ENCODE measurements around the gene AKT1. TPM values are rescaled to one million over a fixed set of nuclear protein-coding genes. Genes with fewer than 3 reads are reported as not detected.
A peak's percentile ranks its signal among the peaks of the same experiment; 100 is the strongest.

AKT1 gene
- total and polyA plus RNA-seq, 12 donors: 66.4 to 300 (median 195) TPM

- no peak for TF ChIP-seq CTCF (IDR thresholded peaks at IDR 0.05)
- no peak for TF ChIP-seq POLR2A (IDR thresholded peaks at IDR 0.05)
- no peaks in the 10 kb centered on the region for H3K9me3 ChIP-seq (replicated peaks in 1 of 3)
- WGBS, 4 donors: 54 to 69% (median 64%) methylated on average over 4 to 7 of the region's 7 CpGs
- no peaks in the 10 kb centered on the region for H3K27me3 ChIP-seq
- intact Hi-C loops (cut with DNase I): no loop called here
- H3K36me3 ChIP-seq (replicated peaks in 1 of 2): peaks cover 0 to 21% of the 10 kb centered on the region in 2 donors
- no peak for DNase-seq
- peaks cover 36 to 74% of the 10 kb centered on the region in 2 donors for H3K4me1 ChIP-seq (replicated peaks in 1 of 2)
- H3K27ac ChIP-seq: peak overlapping the region in 3 of 5 donors; percentile 4 to 97 (median 92)
- no peak overlapping the region for H3K4me3 ChIP-seq
These were observed 7.8 kb downstream of the AKT1 start for GRCh38 chr14:104787736-104788135.

- Histone ChIP-seq H3K27me3 (no peaks in the 10 kb centered on the region), H3K36me3 (replicated peaks in 1 of 2) (peaks cover 0 to 20% of the 10 kb centered on the region in 2 donors), H3K4me3 (no peak overlapping the region), H3K4me1 (replicated peaks in 1 of 2) (peaks cover 29 to 66% of the 10 kb centered on the region in 2 donors), H3K9me3 (replicated peaks in 1 of 3) (no peaks in the 10 kb centered on the region), H3K27ac (peak overlapping the region in 3 of 5 donors; percentile 2 to 97 (median 92))
- intact Hi-C loops (cut with DNase I): no loop called here
- no peak for DNase-seq
- 73 to 78% (median 76%) methylated on average over 16 to 30 of the region's 30 CpGs for WGBS, 4 donors
- TF ChIP-seq POLR2A (IDR thresholded peaks at IDR 0.05): no peak
- TF ChIP-seq CTCF (IDR thresholded peaks at IDR 0.05): no peak
These were observed 8.5 kb downstream of the AKT1 start for GRCh38 chr14:104786726-104787675.

DNA sequence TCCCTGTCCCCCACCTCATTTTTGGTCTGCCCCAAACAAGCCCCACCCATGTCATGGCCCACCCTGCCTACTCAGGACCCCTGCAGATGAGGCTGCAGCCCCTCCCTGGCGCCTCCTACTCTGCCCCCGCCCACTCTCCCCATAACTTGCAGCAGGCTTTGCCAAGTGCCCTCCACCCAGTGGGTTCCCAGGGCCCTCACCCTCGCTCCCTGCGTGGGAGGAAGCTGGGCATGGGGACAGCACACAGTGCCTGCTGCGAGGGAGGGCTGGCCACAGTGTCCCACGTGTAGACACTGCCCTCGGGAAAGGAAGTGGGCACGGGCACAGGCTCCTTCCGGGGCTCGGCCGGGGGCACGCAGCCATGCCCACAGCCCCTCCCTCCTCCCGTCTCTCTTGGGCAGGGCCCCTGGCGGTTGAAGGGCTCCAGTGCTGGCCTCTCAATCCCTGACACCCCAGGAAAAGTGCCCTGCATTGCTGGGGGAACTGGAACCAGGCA lies 9.4 kb downstream of the AKT1 start:
- WGBS, 4 donors: 38 to 76% (median 53%) methylated on average over 2 to 13 of the region's 14 CpGs
- H3K27ac ChIP-seq: peak overlapping the region in 2 of 5 donors; percentile 12 to 57
- H3K36me3 ChIP-seq (replicated peaks in 1 of 2): peaks cover 0 to 13% of the 10 kb centered on the region in 2 donors
- H3K27me3 ChIP-seq: no peaks in the 10 kb centered on the region
- intact Hi-C loops (cut with DNase I): no loop called here
- TF ChIP-seq POLR2A (IDR thresholded peaks at IDR 0.05) (no peak), CTCF (IDR thresholded peaks at IDR 0.05) (peak in 1 of 6 experiments; percentile 20)
- no peak overlapping the region for H3K4me3 ChIP-seq
- peaks cover 23 to 59% of the 10 kb centered on the region in 2 donors for H3K4me1 ChIP-seq (replicated peaks in 1 of 2)
- no peak for DNase-seq
- H3K9me3 ChIP-seq (replicated peaks in 1 of 3): no peaks in the 10 kb centered on the region

DNA sequence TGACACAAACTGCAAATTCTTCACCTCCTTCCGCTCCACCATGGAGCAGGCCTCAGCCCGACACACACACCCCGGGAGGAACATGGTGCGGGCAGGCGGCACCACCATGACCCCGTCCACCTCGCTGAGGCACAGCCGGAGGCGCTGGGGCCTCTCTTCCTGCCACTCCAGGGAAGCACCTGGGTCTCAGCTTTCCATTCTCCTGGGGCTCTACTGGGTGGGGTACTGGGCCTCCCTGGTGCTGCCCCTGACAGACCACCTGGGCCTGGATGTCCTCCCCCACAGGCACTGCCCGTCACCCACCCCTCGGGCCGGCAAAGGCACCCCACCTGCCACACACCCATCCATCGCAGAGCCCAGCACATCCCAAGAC lies 9.9 kb downstream of the AKT1 start:
- intact Hi-C loops (cut with DNase I): no loop called here
- Histone ChIP-seq H3K27me3 (no peaks in the 10 kb centered on the region), H3K27ac (peak overlapping the region in 2 of 5 donors; percentile 17 to 57), H3K4me1 (replicated peaks in 1 of 2) (peaks cover 23 to 54% of the 10 kb centered on the region in 2 donors), H3K36me3 (replicated peaks in 1 of 2) (peaks cover 0 to 11% of the 10 kb centered on the region in 2 donors), H3K4me3 (no peak overlapping the region), H3K9me3 (replicated peaks in 1 of 3) (no peaks in the 10 kb centered on the region)
- no peak for TF ChIP-seq CTCF (IDR thresholded peaks at IDR 0.05)
- TF ChIP-seq POLR2A (IDR thresholded peaks at IDR 0.05): no peak
- WGBS, 4 donors: 79 to 95% (median 84%) methylated on average over 4 to 13 of the region's 13 CpGs
- no peak for DNase-seq
